GM10266 (cell line): ENCODE results near the gene GASK1A.

Experiments used
- DNase-seq: peaks from one replicate; pipeline ENCODE4 v3.0.0; 2012; ENCODE audit errors: extremely low spot score
- CTCF ChIP-seq: IDR thresholded peaks from 2 replicates; pipeline ENCODE4 v1.5.1; 2012; ENCODE audit warnings: mild to moderate bottlenecking, low read depth; ENCODE audit not compliant: control insufficient read depth, insufficient read depth; ENCODE audit errors: missing control alignments

GASK1A gene

GRCh38 chr3:43082457-43082856 is 103.3 kb downstream of the GASK1A start:
- no peak for DNase-seq
- no peak for TF ChIP-seq CTCF

GRCh38 chr3:43086460-43087165 is 107.5 kb downstream of the GASK1A start:
- no peak for TF ChIP-seq CTCF

GRCh38 chr3:43087249-43087776 is 108.2 kb downstream of the GASK1A start:
- no peak for DNase-seq
- TF ChIP-seq CTCF: no peak

More at GRCh38 chr3:43086460-43087165, 107.5 kb downstream of the GASK1A start:
- DNase-seq: no peak

- no peak for TF ChIP-seq CTCF
- DNase-seq: no peak
Measured at GRCh38 chr3:43089081-43089480, 110.0 kb downstream of the GASK1A start.

GRCh38 chr3:43090238-43090637 is 111.1 kb downstream of the GASK1A start:
- TF ChIP-seq CTCF: no peak
- DNase-seq: no peak

GRCh38 chr3:43091481-43091880 is 112.4 kb downstream of the GASK1A start:
- no peak for DNase-seq
- TF ChIP-seq CTCF: no peak

- no peak for TF ChIP-seq CTCF
- no peak for DNase-seq
Measured at GRCh38 chr3:43093006-43093405, 113.9 kb downstream of the GASK1A start.
